Mononuclear cell (primary cell): ENCODE data around the gene SRPRA. TPM values are rescaled to one million over a fixed set of nuclear protein-coding genes. Genes with fewer than 3 reads are reported as not detected.

Source experiments
- H3K27me3 ChIP-seq: 2 replicates; pipeline ENCODE4 v1.6.0; 2011; ENCODE audit warnings: low read length, control low read depth; ENCODE audit not compliant: insufficient read depth
- H3K4me1 ChIP-seq: 2 replicates; pipeline ENCODE4 v1.5.1; 2011; ENCODE audit warnings: mild to moderate bottlenecking, low read length, control low read depth; ENCODE audit not compliant: insufficient read depth
- H3K4me3 ChIP-seq: 2 replicates; pipeline ENCODE4 v1.5.1; 2011; ENCODE audit warnings: mild to moderate bottlenecking, low read length, moderate library complexity
- H3K9me3 ChIP-seq: 2 replicates; pipeline ENCODE4 v1.5.1; 2011; ENCODE audit warnings: low read depth, mild to moderate bottlenecking, control low read depth, low read length
- total RNA-seq: library from RNA; depleted of rRNA; stranded (reverse); fragments of >200 nt; gene quantifications from one replicate; pipeline ENCODE4 v1.2.3, GENCODE V29; 2012

The SRPRA gene
- total RNA-seq, 1 donor, result 132 TPM

GRCh38 chr11:126303623-126304456 lies 35.1 kb upstream of the SRPRA start, which contains the start of gene DCPS:
TSS of gene DCPS (plus strand) at chr11:126304060. CDS start at chr11:126304081, 21 bp downstream.
- no peaks in the 10 kb centered on the region for H3K27me3 ChIP-seq
- peaks cover 27% of the 10 kb centered on the region for H3K4me1 ChIP-seq
- peak within 1 kb of the TSS; percentile 73 for H3K4me3 ChIP-seq
- no peaks in the 10 kb centered on the region for H3K9me3 ChIP-seq

DNA sequence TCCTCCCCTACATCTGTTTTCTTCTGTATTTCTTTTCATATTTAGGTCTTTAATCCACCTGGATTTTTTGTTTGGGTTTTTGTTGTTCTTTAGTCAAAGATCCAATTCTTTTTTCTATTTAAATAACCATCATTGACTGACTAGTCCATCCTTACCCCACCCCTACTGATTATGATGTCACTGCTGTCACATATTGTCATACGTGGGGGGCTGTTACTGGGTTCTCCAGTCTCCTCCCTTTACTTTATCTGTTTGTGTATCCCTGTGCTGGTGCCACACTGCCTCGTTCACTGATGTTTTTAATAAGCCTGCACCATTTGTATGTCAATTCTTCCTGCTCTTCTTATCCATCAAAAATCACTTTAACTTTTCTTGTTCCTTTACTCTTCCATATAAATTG lies 28.3 kb upstream of the SRPRA start:
- Histone ChIP-seq H3K27me3 (no peaks in the 10 kb centered on the region), H3K9me3 (no peaks in the 10 kb centered on the region), H3K4me3 (no peak overlapping the region), H3K4me1 (no peaks in the 10 kb centered on the region)

- Histone ChIP-seq H3K4me3 (no peak overlapping the region), H3K9me3 (no peaks in the 10 kb centered on the region), H3K4me1 (no peaks in the 10 kb centered on the region), H3K27me3 (no peaks in the 10 kb centered on the region)
Measured at GRCh38 chr11:126293726-126294125, 25.0 kb upstream of the SRPRA start.

- Histone ChIP-seq H3K9me3 (no peaks in the 10 kb centered on the region), H3K27me3 (no peaks in the 10 kb centered on the region), H3K4me3 (no peak overlapping the region), H3K4me1 (no peaks in the 10 kb centered on the region)
Measured at GRCh38 chr11:126290887-126291286, 22.2 kb upstream of the SRPRA start.

DNA sequence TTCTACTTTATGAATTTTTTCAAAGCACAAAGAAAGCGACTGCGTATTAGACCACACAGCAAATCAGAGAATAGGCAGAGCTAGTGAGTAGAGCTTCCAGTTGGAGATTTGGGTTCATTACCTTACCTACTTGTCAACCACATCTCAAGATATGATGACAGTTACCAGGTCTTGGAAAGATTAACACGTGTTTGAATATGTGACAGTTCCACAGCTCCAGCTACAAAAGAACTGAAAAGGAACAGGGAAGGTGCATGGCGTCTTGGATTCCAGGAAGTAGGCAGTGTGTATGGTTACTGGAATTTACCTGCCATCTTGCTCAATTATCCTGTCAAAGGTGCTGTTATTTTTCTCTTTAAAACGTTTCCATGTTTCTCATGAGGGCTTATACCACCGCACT lies 19.5 kb upstream of the SRPRA start:
- peaks cover 17% of the 10 kb centered on the region for H3K4me1 ChIP-seq
- no peaks in the 10 kb centered on the region for H3K27me3 ChIP-seq
- H3K4me3 ChIP-seq, result no peak overlapping the region
- H3K9me3 ChIP-seq, result no peaks in the 10 kb centered on the region

GRCh38 chr11:126284829-126285228 lies 16.1 kb upstream of the SRPRA start:
- Histone ChIP-seq H3K4me3 (no peak overlapping the region), H3K9me3 (no peaks in the 10 kb centered on the region), H3K4me1 (peaks cover 44% of the 10 kb centered on the region), H3K27me3 (no peaks in the 10 kb centered on the region)

DNA sequence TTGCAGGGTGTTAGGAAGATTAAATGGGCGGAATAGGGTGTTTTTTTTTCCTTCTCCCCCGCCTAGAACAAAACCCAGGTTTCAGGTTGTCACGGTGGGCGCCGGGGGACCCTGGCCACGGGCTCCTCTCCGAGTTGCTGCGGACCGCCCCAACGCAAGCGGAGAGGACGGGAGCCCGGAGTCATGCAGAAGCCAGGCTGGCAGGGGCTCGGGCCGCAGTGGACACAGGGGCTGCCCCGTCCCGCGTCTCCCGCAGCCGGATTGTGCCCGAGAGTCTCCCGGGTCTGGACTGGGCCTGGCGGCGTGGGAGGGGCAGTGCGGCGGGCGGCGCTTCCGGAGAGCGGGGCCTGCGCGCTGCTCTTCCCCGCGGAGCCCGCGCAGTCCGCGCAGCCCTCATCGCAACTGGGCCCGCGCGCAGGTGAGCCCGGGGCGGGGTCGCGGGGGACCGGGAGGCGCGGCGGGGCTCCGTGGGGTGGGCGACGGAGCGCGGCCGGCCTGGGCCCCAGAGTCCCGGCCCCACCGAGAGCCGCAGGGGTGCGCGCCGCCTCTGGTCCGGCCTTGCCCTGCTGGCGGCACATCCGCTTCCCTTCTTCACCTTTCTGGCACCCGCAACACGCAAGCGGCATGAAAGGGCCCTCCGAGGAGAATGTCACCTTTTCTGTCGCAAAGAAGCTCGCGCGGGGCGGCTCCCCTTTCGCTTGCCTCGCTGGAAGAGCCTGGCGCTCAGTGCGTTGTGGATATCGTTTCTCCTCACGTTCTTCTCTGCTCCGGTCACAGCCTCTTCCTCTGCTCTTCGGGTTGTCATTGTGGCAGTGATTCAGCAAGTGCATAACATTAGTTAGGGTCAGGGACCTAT lies 14.3 kb upstream of the SRPRA start, which contains the start of gene TIRAP:
TIRAP (plus strand) TSS at position 358 of the 856 bp plus-strand sequence. CDS start 7,802 bp downstream, outside the sequence.
- Histone ChIP-seq H3K4me3 (peak within 1 kb of the TSS; percentile 64), H3K9me3 (no peaks in the 10 kb centered on the region), H3K27me3 (no peaks in the 10 kb centered on the region), H3K4me1 (peaks cover 47% of the 10 kb centered on the region)

GRCh38 chr11:126282361-126282735 lies 13.7 kb upstream of the SRPRA start:
- Histone ChIP-seq H3K4me1 (peaks cover 47% of the 10 kb centered on the region), H3K27me3 (no peaks in the 10 kb centered on the region), H3K4me3 (peak overlapping the region; percentile 64), H3K9me3 (no peaks in the 10 kb centered on the region)

DNA sequence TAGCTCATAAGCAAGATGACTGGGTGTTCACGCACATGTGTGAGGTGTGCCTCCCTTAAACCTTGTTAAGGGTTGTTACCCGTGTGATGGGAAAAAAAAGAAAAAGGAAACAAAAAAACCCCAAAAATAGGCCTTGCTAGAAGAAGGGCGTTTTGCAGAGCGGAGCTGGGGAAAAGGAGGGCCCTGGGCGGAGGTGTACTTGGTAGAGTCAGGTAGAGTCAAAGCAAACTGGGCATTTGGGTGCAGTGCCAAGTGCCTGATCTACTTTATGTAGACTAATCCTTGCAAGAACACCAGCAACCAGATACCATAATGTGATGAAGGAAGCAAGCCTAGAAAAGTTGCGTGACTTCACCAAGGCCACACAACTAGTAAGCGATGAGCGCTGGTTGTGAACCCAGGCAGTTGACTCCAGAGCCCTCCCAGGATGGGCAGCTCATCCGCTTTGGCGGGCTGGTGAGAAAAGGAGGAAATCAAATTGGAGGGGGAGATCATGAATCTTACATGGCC lies 13.0 kb upstream of the SRPRA start:
- peaks cover 47% of the 10 kb centered on the region for H3K4me1 ChIP-seq
- no peaks in the 10 kb centered on the region for H3K9me3 ChIP-seq
- H3K27me3 ChIP-seq, result no peaks in the 10 kb centered on the region
- H3K4me3 ChIP-seq, result peak overlapping the region; percentile 64

DNA sequence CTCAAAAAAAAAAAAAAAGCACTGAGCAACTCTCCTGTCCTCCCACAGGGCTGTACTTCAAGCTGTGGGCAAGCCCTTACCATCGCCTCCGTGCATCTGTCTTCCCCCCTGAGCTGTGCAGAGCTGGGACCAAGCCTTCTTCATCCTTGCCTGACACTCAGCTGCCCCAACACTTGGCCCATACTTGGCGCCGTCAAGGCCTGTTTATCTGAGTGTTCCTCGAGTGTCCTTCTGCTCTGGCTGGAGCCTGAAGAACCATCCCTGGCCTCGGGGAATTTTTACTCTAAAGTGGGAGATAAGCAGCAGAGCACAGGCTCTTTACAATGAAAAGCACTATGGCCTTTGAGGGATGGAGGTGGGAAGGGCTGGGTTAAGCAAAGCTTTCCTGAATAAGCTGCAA lies 12.6 kb upstream of the SRPRA start:
- no peaks in the 10 kb centered on the region for H3K27me3 ChIP-seq
- H3K9me3 ChIP-seq, result no peaks in the 10 kb centered on the region
- peaks cover 47% of the 10 kb centered on the region for H3K4me1 ChIP-seq
- no peak overlapping the region for H3K4me3 ChIP-seq

DNA sequence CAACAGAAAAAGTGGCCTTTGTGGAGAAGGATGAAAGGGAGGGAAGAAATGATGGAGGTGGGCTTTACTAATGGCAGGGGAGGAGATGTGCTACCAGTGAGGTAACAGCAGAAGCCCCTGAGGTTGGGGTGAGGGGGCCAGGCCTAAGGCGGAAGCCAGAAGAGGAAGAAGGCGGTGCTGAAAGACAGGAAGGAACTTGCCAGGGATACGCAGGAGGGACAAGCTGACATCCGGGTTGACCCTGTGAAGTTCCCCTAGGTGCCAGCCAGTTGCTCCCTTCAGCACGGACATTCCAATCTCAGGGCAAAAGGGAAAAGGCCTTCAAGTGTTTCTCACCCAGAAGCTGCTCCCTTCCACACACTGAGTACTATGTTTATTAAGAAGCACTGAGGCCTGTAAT lies 11.9 kb upstream of the SRPRA start:
- Histone ChIP-seq H3K4me1 (peaks cover 47% of the 10 kb centered on the region), H3K27me3 (no peaks in the 10 kb centered on the region), H3K4me3 (no peak overlapping the region), H3K9me3 (no peaks in the 10 kb centered on the region)

DNA sequence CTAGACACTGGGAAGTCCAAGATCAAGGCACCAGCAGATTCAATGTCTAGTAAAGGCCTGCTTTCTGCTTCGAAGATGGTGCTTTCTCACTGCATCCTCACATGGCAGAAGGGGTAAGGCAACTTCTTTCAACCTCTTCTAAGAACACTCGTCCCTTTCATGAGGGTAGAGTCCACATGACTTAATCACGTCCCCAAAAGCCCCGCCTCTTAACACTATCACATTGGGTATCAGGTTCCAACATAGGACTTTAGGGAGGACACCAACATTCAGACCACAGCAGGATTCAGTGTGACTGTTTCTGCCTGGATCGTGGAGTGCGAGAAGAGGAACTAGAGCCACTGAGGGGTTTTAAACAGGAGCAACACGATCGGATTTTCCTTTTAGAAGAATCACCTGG lies 10.5 kb upstream of the SRPRA start:
- Histone ChIP-seq H3K4me3 (no peak overlapping the region), H3K9me3 (no peaks in the 10 kb centered on the region), H3K27me3 (no peaks in the 10 kb centered on the region), H3K4me1 (peaks cover 40% of the 10 kb centered on the region)

GRCh38 chr11:126277780-126278179 lies 9.1 kb upstream of the SRPRA start:
- Histone ChIP-seq H3K9me3 (no peaks in the 10 kb centered on the region), H3K4me1 (peaks cover 31% of the 10 kb centered on the region), H3K4me3 (no peak overlapping the region), H3K27me3 (no peaks in the 10 kb centered on the region)

DNA sequence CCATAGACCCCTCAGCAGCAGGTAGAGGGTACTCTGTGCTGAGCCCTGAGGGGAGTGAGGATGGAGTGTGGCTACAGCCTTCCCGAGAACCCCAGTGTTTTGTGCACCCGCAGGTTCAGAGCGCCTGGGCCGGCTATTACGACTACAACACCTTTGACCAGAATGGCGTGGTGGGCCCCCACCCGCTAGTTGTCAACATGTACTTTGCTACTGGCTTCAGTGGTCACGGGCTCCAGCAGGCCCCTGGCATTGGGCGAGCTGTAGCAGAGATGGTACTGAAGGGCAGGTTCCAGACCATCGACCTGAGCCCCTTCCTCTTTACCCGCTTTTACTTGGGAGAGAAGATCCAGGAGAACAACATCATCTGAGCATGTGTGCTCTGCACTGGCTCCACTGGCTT lies 8.6 kb upstream of the SRPRA start:
- Histone ChIP-seq H3K9me3 (no peaks in the 10 kb centered on the region), H3K4me3 (no peak overlapping the region), H3K4me1 (peaks cover 28% of the 10 kb centered on the region), H3K27me3 (no peaks in the 10 kb centered on the region)

DNA sequence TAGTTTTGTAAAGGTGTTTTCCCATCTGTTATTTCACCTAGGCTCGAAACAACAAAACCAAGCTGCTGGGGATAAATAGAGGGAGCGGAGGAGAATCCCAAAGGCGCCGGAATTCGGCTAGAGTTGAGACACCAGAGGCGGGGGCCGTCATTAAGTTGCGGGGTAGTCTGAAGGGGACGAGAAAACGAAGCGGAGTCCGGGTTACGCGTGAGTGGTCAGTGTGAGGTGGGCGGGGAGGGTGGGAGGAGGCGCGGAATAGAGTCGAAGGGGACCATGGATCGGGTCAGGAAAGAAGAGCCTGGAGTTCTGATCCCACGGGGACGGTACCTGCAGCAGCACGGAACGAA lies 361 bp downstream of the SRPRA start:
- Histone ChIP-seq H3K27me3 (no peaks in the 10 kb centered on the region), H3K4me1 (peaks cover 18% of the 10 kb centered on the region), H3K9me3 (no peaks in the 10 kb centered on the region), H3K4me3 (peak overlapping the region; percentile 90)
